Lower leg skin (tissue), 4 donors: ENCODE measurements around the gene MEF2D. TPM values are rescaled to one million over a fixed set of nuclear protein-coding genes. Genes with fewer than 3 reads are reported as not detected.

Experiments
- DNase-seq, 2 donors: peaks; one replicate each; pipeline ENCODE4 v3.0.0-alpha.2; 2019; ENCODE audit warnings: low spot score in 2 of 2
- H3K4me3 ChIP-seq: fragments of 200-600 bp; sonication (generic); 2 replicates; pipeline ENCODE4 v1.5.1; 2017; ENCODE audit warnings: mild to moderate bottlenecking, low read depth; ENCODE audit not compliant: poor library complexity, severe bottlenecking
- POLR2A ChIP-seq, 2 donors: fragments of 450-650 bp; IDR thresholded peaks; one replicate each; pipeline ENCODE4 v1.6.1; 2016 to 2017; ENCODE audit warnings: antibody characterized with exemption in 2 of 2, mild to moderate bottlenecking in 1 of 2, moderate library complexity in 1 of 2
- WGBS, 2 donors: methylation state at CpG; one replicate each; pipeline ENCODE4 v1.1.5; 2018; 5-methylcytosine and 5-hydroxymethylcytosine counted together
- intact Hi-C: fragments of 100-400 bp; cut with DNase I; formaldehyde crosslinking; loops from one replicate; pipeline ENCODE4 v1.15.0; 2023; ENCODE audit warnings: low total_unique reads
- total RNA-seq, 4 donors: library from RNA; depleted of rRNA; stranded (reverse); fragments of >200 nt; gene quantifications; one replicate each; pipeline ENCODE4 v1.1.0, GENCODE V29; 2016
- TF ChIP-seq, protein P1 (sequence below), 3 donors: fragments of 450-650 bp; IDR thresholded peaks; one replicate each; pipeline ENCODE4 v1.5.1; 2016; ENCODE audit warnings: antibody characterized with exemption in 3 of 3, mild to moderate bottlenecking in 3 of 3, moderate library complexity in 2 of 3

MEF2D gene
- total RNA-seq, 4 donors from 2014 or later = 32.1 to 67.3 (median 55.6) TPM

DNA sequence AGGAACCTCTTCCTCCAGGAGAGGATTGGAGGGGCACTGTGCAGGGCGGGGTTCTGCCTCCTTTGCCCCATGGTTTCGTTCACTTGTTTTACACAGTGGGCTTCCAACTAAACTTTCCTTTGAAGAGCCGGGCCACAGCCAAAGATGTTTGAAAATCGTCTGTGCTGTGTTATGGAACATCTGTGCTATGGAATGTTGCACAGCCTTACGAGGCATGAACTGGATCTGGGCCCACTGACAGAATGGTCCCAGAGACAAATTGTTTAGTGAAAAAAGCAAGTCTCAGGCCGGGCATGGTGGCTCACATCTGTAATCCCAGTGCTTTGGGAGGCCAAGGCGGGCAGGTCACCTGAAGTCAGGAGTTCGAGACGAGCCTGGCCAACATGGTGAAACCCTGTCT, 12.6 kb upstream of the MEF2D start:
- no peak for DNase-seq
- 68 to 71% methylated on average over 9 of the region's 9 CpGs for WGBS, 2 donors
- H3K4me3 ChIP-seq = no peak overlapping the region
- no peak for TF ChIP-seq POLR2A (IDR thresholded peaks at IDR 0.05)
- TF ChIP-seq, protein P1, sequence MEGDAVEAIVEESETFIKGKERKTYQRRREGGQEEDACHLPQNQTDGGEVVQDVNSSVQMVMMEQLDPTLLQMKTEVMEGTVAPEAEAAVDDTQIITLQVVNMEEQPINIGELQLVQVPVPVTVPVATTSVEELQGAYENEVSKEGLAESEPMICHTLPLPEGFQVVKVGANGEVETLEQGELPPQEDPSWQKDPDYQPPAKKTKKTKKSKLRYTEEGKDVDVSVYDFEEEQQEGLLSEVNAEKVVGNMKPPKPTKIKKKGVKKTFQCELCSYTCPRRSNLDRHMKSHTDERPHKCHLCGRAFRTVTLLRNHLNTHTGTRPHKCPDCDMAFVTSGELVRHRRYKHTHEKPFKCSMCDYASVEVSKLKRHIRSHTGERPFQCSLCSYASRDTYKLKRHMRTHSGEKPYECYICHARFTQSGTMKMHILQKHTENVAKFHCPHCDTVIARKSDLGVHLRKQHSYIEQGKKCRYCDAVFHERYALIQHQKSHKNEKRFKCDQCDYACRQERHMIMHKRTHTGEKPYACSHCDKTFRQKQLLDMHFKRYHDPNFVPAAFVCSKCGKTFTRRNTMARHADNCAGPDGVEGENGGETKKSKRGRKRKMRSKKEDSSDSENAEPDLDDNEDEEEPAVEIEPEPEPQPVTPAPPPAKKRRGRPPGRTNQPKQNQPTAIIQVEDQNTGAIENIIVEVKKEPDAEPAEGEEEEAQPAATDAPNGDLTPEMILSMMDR (IDR thresholded peaks at IDR 0.05) = no peak
- intact Hi-C loops = no loop called here

DNA sequence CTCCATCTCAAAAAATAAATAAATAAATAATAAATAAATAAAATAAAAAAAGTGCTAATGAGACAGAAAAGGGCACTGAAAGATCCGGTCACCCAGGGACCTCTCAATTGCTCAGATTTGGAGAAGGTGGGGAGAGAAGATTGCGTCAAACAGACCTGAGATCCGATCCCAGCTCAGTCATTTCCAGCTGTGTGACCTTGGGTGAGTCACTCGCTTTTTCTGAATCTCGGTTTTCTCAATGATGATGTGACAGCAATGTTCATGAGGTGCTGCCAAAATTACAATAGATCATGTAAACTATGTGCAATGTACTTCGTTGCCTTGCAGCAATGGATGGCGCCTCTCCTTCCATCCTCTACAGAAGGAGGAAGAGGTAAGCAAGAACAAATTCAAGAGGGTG, 11.1 kb upstream of the MEF2D start:
- peak in 1 of 2 donors; percentile 36 for DNase-seq
- intact Hi-C loops = no loop called here
- H3K4me3 ChIP-seq = no peak overlapping the region
- TF ChIP-seq, protein P1 (IDR thresholded peaks at IDR 0.05) = no peak
- no peak for TF ChIP-seq POLR2A (IDR thresholded peaks at IDR 0.05)
- 77 to 84% methylated on average over 7 of the region's 7 CpGs for WGBS, 2 donors

DNA sequence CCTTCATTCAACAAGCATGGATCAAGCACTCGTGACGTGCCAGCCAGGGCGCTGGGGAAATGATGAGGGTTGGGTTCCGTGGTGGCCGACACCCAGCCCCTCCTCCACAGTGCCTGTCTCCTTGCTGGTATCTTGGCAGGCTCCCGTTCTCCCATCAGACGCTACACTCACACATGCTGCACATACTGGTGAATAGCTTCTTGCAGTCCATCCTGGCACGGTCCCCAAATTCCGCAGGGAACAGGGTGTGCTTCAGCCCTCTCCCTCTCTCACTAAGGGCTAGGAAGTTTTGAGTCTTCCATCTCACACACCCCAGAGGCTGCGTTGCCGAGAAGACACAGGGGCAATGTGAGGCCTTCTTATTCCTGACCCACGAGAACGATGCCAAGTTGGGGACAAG, 10.1 kb upstream of the MEF2D start:
- no peak overlapping the region for H3K4me3 ChIP-seq
- TF ChIP-seq, protein P1 (IDR thresholded peaks at IDR 0.05) = no peak
- TF ChIP-seq POLR2A (IDR thresholded peaks at IDR 0.05) = no peak
- 28 to 34% methylated on average over 13 of the region's 13 CpGs for WGBS, 2 donors
- DNase-seq = peak; percentile 86 to 95
- intact Hi-C loops = no loop called here

DNA sequence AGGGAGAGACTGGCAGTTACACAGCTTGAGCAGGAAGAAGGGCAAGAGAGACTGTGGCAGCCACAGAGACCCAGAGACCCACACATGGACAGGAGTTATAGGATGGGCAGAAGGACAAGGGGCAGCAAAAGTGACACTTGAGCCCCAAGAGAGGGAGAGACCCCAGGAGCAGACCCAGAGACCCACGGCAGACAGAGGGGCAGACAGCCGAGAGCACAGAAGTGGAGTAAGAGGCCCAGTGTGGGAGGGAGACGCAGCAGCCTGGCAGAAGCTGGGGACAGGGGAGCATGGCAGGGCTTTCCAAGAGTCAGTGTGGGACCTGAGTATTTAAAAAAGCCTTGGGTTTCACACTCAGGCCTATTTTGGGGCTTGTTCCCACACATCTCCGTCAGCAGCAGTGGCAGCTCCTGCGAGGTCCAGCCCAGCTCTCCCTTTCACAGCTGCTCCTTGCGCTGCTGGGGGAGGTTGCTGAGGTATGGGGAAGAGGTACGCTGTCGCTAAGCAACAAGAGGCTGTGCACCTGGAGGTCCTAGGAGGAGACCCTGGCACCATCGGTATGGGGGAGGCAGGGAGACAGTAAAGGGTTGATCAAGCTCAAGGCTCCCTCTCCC, 9.0 kb upstream of the MEF2D start:
- no peak for DNase-seq
- intact Hi-C loops = no loop called here
- no peak overlapping the region for H3K4me3 ChIP-seq
- TF ChIP-seq, protein P1 (IDR thresholded peaks at IDR 0.05) = no peak
- no peak for TF ChIP-seq POLR2A (IDR thresholded peaks at IDR 0.05)
- WGBS, 2 donors = 83 to 84% methylated on average over 9 of the region's 9 CpGs

DNA sequence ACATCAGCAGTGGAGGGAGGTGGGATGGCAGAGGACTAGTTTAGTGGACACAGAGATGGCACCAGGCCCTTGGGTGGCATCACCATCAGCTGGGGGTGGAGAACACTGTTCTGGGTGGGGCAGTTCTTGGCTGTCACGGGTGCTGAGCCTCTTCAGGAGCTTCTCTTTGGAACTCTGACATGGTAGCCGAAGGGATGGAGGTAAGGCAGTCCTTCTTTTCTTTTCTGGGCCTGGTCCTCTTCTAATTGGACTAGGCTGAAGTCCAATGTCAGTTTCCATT, 8.3 kb upstream of the MEF2D start:
- no peak overlapping the region for H3K4me3 ChIP-seq
- no peak for DNase-seq
- 36 to 58% methylated on average over 2 of the region's 2 CpGs for WGBS, 2 donors
- intact Hi-C loops = no loop called here
- no peak for TF ChIP-seq POLR2A (IDR thresholded peaks at IDR 0.05)
- TF ChIP-seq, protein P1 (IDR thresholded peaks at IDR 0.05) = no peak
